ENCODE data around the gene ITGAL. TPM values are rescaled to one million over a fixed set of nuclear protein-coding genes. Genes with fewer than 3 reads are reported as not detected.

Gene ITGAL
- total and polyA plus RNA-seq, 2 of the 13 experiments (the other 11 are each of a cell fraction or from before 2014, with no cell fraction given) = 0.86 to 1.2 TPM

GRCh38 chr16:30526823-30527634 lies 54.5 kb downstream of the ITGAL start (continued):
- TF ChIP-seq KDM4B (CRISPR knock-in tag; IDR thresholded peaks at IDR 0.05) (peak; percentile 10; the same call in 1 of the 2 replicates), ZNF775 (CRISPR knock-in tag; IDR thresholded peaks at IDR 0.05; ENCODE audit: borderline replicate concordance) (no peak), ZNF546 (CRISPR knock-in tag; conservative IDR thresholded peaks at IDR 0.05) (no peak), ZSCAN20 (CRISPR knock-in tag; IDR thresholded peaks at IDR 0.05; ENCODE audit: borderline replicate concordance) (0 out of 2 replicates have a peak, but pooled peaks have one; percentile 45)

- CTCF ChIA-PET (ENCODE audit: low intra/inter-chr PET ratio, low total read pairs) = no interaction called here
- no peak for ATAC-seq
- no peaks in the 10 kb centered on the region; a peak in 1 of 5 replicates for H3K27me3 ChIP-seq (ENCODE audit: control insufficient read depth in 1 of 2, insufficient read depth in 2 of 2, low read length in 2 of 2)
- BruUV-seq (replicated peaks) = TSS peak; percentile 70
- no peaks in the 10 kb centered on the region for H4K20me1 ChIP-seq (ENCODE audit: insufficient read depth, low read length)
- peaks cover 58% of the 10 kb centered on the region for H3K4me1 ChIP-seq (ENCODE audit: insufficient read depth, low read length)
- in situ Hi-C loops (cut with HindIII; ENCODE audit: extremely low pct_ligation_motif_present, low pct_unique_long_range_greater_than_20kb) = no loop called here
- peak overlapping the region; percentile 80 for H3K4me2 ChIP-seq (ENCODE audit: low read depth, low read length)
- POLR2A ChIA-PET = interaction anchor here (0.8 to 1.8 kb wide), 24 partner anchors 8 to 220 kb away, joined by 3 to 28 read pairs (median 4); partner anchors contain the start of genes CD2BP2, DCTPP1, PHKG2 and ZNF688
- peak overlapping the region; percentile 26 for H3K27ac ChIP-seq (ENCODE audit: extremely low read length, insufficient read depth, low read length)
- H3K79me2 ChIP-seq (ENCODE audit: insufficient read depth, low read length) = no peaks in the 10 kb centered on the region
- H3K36me3 ChIP-seq (replicated peaks in 1 of 2; ENCODE audit: control insufficient read depth in 1 of 2, insufficient read depth in 2 of 2, low read length in 2 of 2) = peaks cover 3 to 8% of the 10 kb centered on the region in 2 experiments; a peak in 2 of 5 replicates
- WGBS (ENCODE audit: low lambda C conversion rate) = 68% methylated on average over 14 of the region's 14 CpGs
- intact Hi-C loops (cut with micrococcal nuclease; ENCODE audit: unreplicated experiment) = loop anchor here (2.0 to 10.0 kb wide), 6 partner anchors 31 to 170 kb away; partner anchors contain the start of genes DCTPP1, FBRS, PRR14 and SRCAP
- H3K4me3 ChIP-seq (replicated peaks in 1 of 3; ENCODE audit: insufficient read depth in 1 of 3, low read depth in 2 of 3, low read length in 3 of 3) = peak overlapping the region; percentile 25 to 97 (median 42); a peak in 5 of 6 replicates
- no peaks in the 10 kb centered on the region for H3K9me3 ChIP-seq (ENCODE audit: low read length)
- FAIRE-seq = peak; percentile 28
- DNase-seq (ENCODE audit: low spot score) = no peak
- peak overlapping the region; percentile 36 for H3K9ac ChIP-seq (ENCODE audit: insufficient read depth, low read depth, low read length)
- no peak overlapping the region for H2AFZ ChIP-seq (ENCODE audit: low read length)
- TF ChIP-seq ZSCAN9 (CRISPR knock-in tag; IDR thresholded peaks at IDR 0.05; ENCODE audit: borderline replicate concordance) (0 out of 2 replicates have a peak, but pooled peaks have one; percentile 13), ZNF431 (CRISPR knock-in tag; IDR thresholded peaks at IDR 0.05; ENCODE audit: borderline replicate concordance, low read depth) (0 out of 2 replicates have a peak, but pooled peaks have one; percentile 5), FOXM1 (CRISPR knock-in tag; IDR thresholded peaks at IDR 0.05) (no peak), BCL6 (CRISPR knock-in tag; IDR thresholded peaks at IDR 0.05) (no peak), ZNF501 (CRISPR knock-in tag; IDR thresholded peaks at IDR 0.05) (peak; percentile 10; the same call in 1 of the 2 replicates), ZNF816 (CRISPR knock-in tag; IDR thresholded peaks at IDR 0.05; ENCODE audit: borderline replicate concordance) (0 out of 2 replicates have a peak, but pooled peaks have one; percentile 56), AHDC1 (CRISPR knock-in tag; IDR thresholded peaks at IDR 0.05; ENCODE audit: borderline replicate concordance) (0 out of 2 replicates have a peak, but pooled peaks have one; percentile 39), ZFP91 (CRISPR knock-in tag; IDR thresholded peaks at IDR 0.05; ENCODE audit: borderline replicate concordance) (0 out of 2 replicates have a peak, but pooled peaks have one; percentile 0)
Measured at GRCh38 chr16:30527635-30528178, 55.2 kb downstream of the ITGAL start.
